Activated T-cell treated with anti-CD3 and anti-CD28 coated beads for 24 hours (primary cell): ENCODE results near the gene FRK.
"Not testable (repeated sequence)": the region's sequence is repeated elsewhere in the genome, so short reads cannot be mapped to it uniquely, and the experiment has no call there.

Experiments
- DNase-seq: peaks from one replicate; pipeline ENCODE4 v3.0.0-alpha.2; 2020; ENCODE audit warnings: low read depth

Gene FRK

GRCh38 chr6:116004841-116005815 is 55.6 kb downstream of the FRK start:
- no peak for DNase-seq

DNA sequence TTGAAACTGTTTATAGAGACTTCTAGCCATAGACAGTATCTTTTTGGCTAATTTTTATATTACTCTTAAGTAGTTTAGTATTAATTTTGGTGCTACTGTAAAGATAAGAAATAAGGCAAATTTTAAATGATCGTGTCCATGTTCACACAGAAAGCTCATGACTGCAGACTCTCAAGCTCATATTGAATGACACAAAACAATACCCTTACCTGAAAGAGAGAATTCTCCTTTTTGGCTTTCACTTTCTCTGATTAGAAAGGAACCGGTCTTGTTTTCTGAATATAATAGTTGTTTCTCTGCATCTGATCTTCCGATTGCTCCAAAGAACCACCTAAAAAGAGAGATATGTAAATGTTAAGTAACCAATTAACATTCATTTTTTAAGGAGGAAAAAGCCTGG is 57.0 kb downstream of the FRK start:
- DNase-seq: no peak

DNA sequence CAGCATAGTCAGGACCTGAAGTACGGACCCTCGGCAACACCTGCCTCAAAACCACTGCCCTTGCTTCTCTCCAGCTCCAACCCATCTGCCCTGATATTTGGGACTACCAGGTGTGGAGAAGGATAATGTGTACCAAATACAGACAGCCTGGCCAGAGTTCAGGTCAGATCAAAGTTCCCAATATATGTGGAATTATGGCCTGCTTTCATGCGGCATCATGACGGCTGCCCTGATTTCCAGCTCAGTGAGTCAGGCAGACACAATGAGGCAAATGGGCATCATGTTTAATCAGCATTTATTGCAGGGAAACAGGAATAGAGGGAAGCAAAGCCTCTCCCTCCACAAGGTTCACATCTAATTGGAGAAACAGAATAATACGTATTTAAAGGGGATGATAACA is 57.9 kb downstream of the FRK start:
- DNase-seq: no peak

GRCh38 chr6:115999235-115999634 is 61.5 kb downstream of the FRK start:
- DNase-seq: no peak

- no peak for DNase-seq
These were observed 62.6 kb downstream of the FRK start for GRCh38 chr6:115997990-115998585.

- DNase-seq: no peak
These were observed 74.7 kb downstream of the FRK start for GRCh38 chr6:115986026-115986425.

DNA sequence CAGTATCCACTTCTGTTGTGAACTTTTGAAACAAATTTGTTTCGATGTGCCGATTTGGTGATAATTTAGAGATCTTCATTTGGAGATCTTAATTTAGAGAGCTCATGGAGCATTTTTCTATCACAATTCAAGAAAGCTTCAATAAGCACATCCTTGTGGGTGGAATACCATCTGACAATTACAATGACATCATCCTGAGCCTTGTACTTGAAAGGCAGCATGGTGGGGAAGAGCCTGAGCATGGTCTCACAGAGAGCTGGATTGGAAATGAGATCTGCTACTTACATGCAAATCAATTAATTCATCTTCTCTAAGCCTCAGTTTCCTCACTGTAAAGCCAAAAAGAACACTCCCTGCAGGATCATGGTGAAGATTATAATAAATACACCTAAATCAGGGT is 75.9 kb downstream of the FRK start:
- DNase-seq: no peak

DNA sequence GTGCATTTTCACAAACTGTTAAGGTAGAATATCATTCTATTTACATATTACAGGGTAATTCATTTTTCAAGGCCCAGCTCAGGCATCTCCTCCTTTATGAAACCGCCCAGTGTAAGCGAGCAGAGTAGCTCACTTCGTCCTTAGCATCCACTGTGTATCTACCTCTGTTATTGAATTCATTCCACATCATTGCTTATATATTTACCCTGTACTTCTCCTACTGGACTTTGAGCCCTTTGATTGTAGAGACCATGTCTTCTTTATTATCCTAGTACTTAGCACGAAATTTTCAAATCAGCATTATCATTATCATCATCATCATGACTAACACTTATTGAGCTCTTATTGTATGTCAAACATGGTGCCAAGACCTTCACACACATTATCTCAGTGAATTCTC is 76.7 kb downstream of the FRK start:
- DNase-seq: no peak

DNA sequence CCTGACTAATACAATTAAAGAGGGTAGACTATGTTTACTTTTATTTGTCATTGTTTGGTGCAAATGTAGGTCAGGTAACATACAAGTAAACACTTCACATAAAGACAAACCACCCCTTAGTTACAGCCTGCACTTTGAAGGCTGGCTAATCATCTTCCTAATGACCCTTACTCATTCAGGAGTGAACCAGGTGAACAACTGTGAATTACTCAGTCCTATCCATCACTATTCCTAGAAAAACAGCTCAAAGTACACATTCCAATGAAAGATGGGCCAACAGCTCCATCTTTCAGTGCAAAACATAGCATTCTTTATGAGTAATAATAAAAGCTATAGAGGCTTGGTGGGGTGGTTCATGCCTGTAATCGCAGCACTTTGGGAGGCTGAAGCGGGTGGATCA is 78.2 kb downstream of the FRK start:
- no peak for DNase-seq

GRCh38 chr6:115977220-115977619 is 83.5 kb downstream of the FRK start:
- no peak for DNase-seq

DNA sequence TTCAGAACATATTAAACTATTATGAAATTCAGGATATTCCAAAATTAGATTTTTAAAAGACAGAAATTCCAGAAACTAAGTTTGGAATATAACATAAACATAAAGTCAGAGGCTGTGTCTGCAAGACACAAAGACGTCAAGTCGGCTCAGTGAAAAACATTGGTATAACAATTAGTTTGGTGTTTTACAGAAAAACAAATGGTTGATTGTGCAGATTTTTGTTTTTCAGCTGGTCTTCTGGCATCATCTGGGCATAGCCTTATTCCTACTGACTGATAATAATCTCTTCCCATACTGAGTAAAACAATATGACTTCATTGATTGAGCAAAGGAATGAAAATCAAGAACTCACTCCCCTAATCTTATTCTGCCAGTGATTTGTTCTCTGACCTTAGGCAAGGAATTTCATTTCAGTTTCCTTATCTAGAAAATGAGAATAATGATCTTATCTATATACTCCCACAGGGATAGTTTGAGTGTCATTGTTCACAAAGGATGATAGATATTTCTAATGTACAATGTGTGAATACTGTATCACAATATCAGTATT is 84.3 kb downstream of the FRK start:
- no peak for DNase-seq

DNA sequence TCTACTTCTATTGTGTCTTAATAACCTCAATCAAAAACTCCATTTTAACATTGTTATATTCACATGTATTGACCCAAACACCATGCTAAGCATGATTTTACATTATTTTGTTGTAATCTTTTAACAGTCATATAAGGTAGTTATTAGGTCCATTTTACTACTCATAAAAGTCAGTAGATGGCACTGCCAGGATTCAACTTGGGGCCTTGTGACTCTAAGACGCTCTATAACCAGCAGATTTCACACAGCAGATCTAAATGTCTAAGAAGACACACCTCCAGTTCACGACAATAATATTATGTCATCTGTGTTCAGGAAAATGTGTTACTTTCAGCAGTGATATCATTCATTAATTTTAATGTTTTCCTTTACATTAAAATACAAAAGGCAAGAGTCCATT is 88.0 kb downstream of the FRK start:
- no peak for DNase-seq

DNA sequence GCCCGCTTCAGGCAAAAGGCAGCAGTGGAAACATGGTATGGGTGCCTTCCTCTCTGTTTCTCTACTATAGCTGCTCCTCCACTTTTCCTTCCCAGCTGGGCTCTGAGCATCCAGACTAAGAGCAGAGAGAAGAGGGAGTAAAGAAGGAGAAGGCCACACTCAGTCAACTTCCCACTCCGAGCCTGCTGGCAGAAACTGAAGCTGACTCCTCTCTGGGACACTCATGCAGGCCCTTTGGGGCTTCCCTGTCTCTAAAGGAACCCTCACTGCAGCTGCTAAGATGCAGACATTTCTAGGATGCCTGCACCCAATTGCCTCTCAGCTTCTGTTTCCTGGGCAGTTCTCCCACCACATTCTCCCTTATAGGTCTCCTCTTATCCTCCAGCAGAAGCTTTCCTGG is 88.9 kb downstream of the FRK start:
- DNase-seq: no peak

DNA sequence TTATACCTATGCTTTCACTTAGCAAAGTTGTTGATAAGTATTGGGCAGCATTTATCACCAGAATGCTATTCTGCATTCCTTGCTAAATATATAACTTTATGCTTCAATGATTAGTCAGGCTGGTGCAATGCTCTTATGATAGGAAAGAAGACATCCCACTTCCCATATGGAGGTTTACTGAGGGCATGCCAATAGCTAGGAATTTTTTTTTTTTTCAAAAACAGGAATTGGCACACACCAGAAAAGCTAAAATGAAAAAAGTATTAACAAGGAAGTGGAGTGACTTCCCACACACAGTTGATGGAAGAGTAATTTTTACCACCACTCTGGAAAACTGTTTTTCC is 90.8 kb downstream of the FRK start:
- DNase-seq: no peak

GRCh38 chr6:115969207-115969929 is 91.3 kb downstream of the FRK start:
- DNase-seq: no peak

DNA sequence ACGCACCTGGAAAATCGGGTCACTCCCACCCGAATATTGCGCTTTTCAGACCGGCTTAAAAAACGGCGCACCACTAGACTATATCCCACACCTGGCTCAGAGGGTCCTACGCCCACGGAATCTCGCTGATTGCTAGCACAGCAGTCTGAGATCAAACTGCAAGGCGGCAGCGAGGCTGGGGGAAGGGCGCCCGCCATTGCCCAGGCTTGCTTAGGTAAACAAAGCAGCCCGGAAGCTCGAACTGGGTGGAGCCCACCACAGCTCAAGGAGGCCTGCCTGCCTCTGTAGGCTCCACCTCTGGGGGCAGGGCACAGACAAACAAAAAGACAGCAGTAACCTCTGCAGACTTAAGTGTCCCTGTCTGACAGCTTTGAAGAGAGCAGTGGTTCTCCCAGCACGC is 100.4 kb downstream of the FRK start:
- not testable (repeated sequence) for DNase-seq

GRCh38 chr6:115958958-115959357 is 101.7 kb downstream of the FRK start:
- no peak for DNase-seq

DNA sequence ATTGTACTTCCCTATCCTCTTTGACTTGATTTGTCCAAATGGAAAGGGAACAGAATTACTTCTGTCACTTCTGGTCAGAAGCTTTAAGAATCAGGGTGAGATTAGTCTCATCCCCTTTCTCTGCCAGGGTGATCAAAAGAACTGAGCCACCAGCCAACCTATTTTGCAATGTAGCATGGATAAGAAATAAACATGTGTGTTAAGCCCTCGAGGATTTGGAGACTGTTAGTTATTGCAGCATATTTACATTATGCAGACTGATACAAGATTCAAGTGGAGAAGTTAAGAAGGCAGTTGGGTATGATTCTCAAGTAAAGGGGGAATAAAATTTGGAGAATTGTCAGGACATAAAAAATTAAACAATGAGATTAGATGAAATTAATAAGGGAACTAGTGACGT is 106.0 kb downstream of the FRK start:
- DNase-seq: no peak

- no peak for DNase-seq
These were observed 111.9 kb downstream of the FRK start for GRCh38 chr6:115948751-115949150.

GRCh38 chr6:115947966-115948541 is 112.6 kb downstream of the FRK start:
- no peak for DNase-seq

GRCh38 chr6:115945812-115946211 is 114.9 kb downstream of the FRK start:
- DNase-seq: no peak

GRCh38 chr6:115945306-115945705 is 115.4 kb downstream of the FRK start:
- no peak for DNase-seq
